ENCODE results near the gene OPRL1. TPM values are rescaled to one million over a fixed set of nuclear protein-coding genes. Genes with fewer than 3 reads are reported as not detected.

OPRL1 gene
- total RNA-seq, 3 donors from 2014 or later: 0.26 to 0.76 (median 0.39) TPM

GRCh38 chr20:64090165-64090564 lies 10.3 kb downstream of the OPRL1 start:
- intact Hi-C loops (cut with DNase I, micrococcal nuclease): no loop called here
- no peak for DNase-seq
- Histone ChIP-seq H3K36me3 (ENCODE audit: low read depth) (no peaks in the 10 kb centered on the region), H3K9me3 (no peaks in the 10 kb centered on the region), H3K4me1 (ENCODE audit: low read depth) (no peaks in the 10 kb centered on the region), H3K4me3 (no peak overlapping the region)
- ATAC-seq: no peak
- TF ChIP-seq CTCF (IDR thresholded peaks at IDR 0.05): no peak

- H3K4me1 ChIP-seq (ENCODE audit: low read depth): no peaks in the 10 kb centered on the region
- no peak for TF ChIP-seq CTCF (IDR thresholded peaks at IDR 0.05)
- intact Hi-C loops (cut with DNase I, micrococcal nuclease): no loop called here
Observed at GRCh38 chr20:64091340-64091739, 11.5 kb downstream of the OPRL1 start.

GRCh38 chr20:64091770-64092169 lies 11.9 kb downstream of the OPRL1 start:
- TF ChIP-seq CTCF (IDR thresholded peaks at IDR 0.05): no peak
- no peak overlapping the region for H3K4me3 ChIP-seq
- intact Hi-C loops (cut with DNase I, micrococcal nuclease): no loop called here
- DNase-seq (no peak), ATAC-seq (no peak)
- no peaks in the 10 kb centered on the region for H3K9me3 ChIP-seq
- no peaks in the 10 kb centered on the region for H3K36me3 ChIP-seq (ENCODE audit: low read depth)
- H3K4me1 ChIP-seq (ENCODE audit: low read depth): no peaks in the 10 kb centered on the region

More at GRCh38 chr20:64091340-64091739, 11.5 kb downstream of the OPRL1 start:
- Histone ChIP-seq H3K36me3 (ENCODE audit: low read depth) (no peaks in the 10 kb centered on the region), H3K4me3 (no peak overlapping the region), H3K9me3 (no peaks in the 10 kb centered on the region)
- ATAC-seq: no peak
- no peak for DNase-seq

GRCh38 chr20:64092258-64093012 lies 12.6 kb downstream of the OPRL1 start:
- Histone ChIP-seq H3K4me3 (no peak overlapping the region), H3K36me3 (ENCODE audit: low read depth) (no peaks in the 10 kb centered on the region), H3K4me1 (ENCODE audit: low read depth) (no peaks in the 10 kb centered on the region), H3K9me3 (no peaks in the 10 kb centered on the region)
- peak; percentile 25 for ATAC-seq
- intact Hi-C loops (cut with DNase I, micrococcal nuclease): no loop called here
- no peak for DNase-seq
- no peak for TF ChIP-seq CTCF (IDR thresholded peaks at IDR 0.05)

GRCh38 chr20:64093013-64093503 lies 13.2 kb downstream of the OPRL1 start:
- TF ChIP-seq CTCF (IDR thresholded peaks at IDR 0.05): no peak
- intact Hi-C loops (cut with DNase I, micrococcal nuclease): no loop called here
- DNase-seq: no peak

More at GRCh38 chr20:64093013-64093503, 13.2 kb downstream of the OPRL1 start:
- ATAC-seq: no peak
- no peaks in the 10 kb centered on the region for H3K36me3 ChIP-seq (ENCODE audit: low read depth)
- no peaks in the 10 kb centered on the region for H3K9me3 ChIP-seq
- H3K4me1 ChIP-seq (ENCODE audit: low read depth): no peaks in the 10 kb centered on the region
- no peak overlapping the region for H3K4me3 ChIP-seq

Measured in mucosa of descending colon (tissue), 3 donors.